Epithelial cell of esophagus (primary cell): ENCODE measurements around the gene PLG.
A peak's percentile ranks its signal among the peaks of the same experiment; 100 is the strongest.
"Not testable (repeated sequence)": the region's sequence is repeated elsewhere in the genome, so short reads cannot be mapped to it uniquely, and the experiment has no call there.

Source experiments
- DNase-seq: peaks from one replicate; pipeline ENCODE4 v3.0.0; 2010; ENCODE audit warnings: low read depth
- H3K4me3 ChIP-seq: 2 replicates; pipeline ENCODE4 v1.5.1; 2011; ENCODE audit warnings: mild to moderate bottlenecking, low read length, control low read depth
- TF ChIP-seq, protein P1 (sequence below): IDR thresholded peaks from 2 replicates; pipeline ENCODE4 v1.5.1; 2011; ENCODE audit warnings: low read depth, mild to moderate bottlenecking, low read length, control low read depth, inconsistent platforms; ENCODE audit not compliant: insufficient read depth; ENCODE audit errors: missing control alignments

Gene PLG

DNA sequence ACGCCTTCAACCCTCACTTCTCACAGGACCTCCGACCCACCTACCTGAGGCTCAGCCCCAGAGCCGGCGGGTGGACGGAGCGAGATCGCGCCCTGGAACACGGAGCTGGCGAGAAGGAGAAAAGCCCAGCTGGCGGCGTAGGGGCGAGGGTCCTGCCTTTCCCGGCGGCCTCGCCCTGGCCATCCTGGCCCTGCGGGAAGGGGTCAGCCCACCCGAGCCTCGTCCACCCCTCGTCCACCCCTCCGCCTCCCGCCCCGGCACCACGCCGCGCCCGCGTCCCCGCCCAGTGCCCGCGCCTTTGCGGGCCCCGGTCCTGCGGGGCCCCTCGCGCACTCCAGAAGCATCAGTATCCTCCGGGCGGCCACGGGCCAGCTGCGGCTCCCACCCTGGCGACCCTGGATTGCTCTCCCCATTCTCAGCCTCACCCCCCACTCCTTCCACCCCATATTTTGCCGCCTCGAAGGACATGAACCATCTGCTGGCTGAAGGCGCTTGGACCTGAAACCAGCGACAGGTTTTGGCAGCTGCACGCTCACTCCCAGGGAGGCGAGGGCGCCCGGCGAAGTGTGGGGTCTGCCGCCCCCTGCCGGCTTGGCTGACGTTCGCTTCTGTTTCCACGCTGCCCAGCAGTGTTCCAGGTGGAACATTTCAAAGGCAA, 65.1 kb downstream of the PLG start:
- H3K4me3 ChIP-seq: peak overlapping the region; percentile 58
- TF ChIP-seq, protein P1, sequence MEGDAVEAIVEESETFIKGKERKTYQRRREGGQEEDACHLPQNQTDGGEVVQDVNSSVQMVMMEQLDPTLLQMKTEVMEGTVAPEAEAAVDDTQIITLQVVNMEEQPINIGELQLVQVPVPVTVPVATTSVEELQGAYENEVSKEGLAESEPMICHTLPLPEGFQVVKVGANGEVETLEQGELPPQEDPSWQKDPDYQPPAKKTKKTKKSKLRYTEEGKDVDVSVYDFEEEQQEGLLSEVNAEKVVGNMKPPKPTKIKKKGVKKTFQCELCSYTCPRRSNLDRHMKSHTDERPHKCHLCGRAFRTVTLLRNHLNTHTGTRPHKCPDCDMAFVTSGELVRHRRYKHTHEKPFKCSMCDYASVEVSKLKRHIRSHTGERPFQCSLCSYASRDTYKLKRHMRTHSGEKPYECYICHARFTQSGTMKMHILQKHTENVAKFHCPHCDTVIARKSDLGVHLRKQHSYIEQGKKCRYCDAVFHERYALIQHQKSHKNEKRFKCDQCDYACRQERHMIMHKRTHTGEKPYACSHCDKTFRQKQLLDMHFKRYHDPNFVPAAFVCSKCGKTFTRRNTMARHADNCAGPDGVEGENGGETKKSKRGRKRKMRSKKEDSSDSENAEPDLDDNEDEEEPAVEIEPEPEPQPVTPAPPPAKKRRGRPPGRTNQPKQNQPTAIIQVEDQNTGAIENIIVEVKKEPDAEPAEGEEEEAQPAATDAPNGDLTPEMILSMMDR: peak; percentile 90
- DNase-seq: peak; percentile 81

DNA sequence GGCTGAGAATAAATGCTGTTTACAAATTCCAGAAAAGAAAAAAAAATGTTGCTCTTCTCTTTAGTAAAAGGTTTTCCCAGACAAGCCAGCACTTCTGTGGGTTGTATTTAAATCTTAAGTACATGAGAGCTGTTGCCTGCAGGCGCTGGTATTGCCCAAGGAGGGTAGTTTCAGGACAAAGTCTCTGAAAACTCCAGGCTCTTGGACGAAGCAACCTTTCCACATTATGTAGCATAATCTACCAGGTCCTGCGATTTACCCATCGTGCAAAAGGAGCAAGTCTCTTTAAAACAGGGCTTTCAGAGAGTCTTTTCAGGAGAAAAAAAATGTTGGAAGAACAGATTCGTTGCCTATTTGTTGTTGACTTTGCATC, 65.6 kb downstream of the PLG start:
- H3K4me3 ChIP-seq: no peak overlapping the region
- TF ChIP-seq, protein P1: no peak
- no peak for DNase-seq

DNA sequence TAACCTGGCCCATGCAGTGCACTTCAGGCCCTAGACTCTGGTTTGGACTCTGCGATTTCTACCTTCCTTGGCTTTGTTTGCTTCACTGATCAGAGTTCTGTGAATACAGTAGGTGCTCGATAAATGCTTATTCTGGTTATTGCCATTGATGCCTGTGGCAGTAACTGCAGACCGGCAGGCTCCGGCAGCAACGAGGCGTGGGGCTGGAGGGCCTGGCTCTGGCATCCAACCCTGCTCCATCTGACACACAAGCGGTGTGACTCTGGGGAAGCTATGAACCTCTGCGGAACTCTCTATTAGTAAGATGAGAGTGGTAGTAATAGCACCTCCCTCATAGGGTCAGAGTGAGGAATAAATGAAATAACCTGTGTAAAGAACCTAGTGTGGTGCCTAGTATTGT, 66.1 kb downstream of the PLG start:
- no peak for DNase-seq
- TF ChIP-seq, protein P1: no peak
- no peak overlapping the region for H3K4me3 ChIP-seq

DNA sequence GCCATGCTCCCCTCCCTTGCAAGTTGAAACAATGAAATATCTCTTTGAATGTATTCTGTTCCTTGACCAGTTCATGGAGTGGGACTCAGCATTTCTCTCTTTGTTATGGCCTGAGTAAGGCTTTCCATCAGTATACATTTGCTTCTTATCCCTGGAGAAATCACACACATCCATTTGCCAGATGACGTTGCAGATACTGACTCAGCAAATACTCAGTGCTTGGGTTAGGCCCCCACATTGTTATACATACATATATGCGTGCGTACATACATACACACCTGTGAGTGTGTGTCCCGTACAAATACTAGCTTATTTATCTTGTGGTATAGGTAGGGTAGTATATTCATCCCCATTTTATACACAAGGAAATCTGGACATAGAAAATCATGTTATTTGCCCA, 72.4 kb downstream of the PLG start:
- TF ChIP-seq, protein P1: no peak
- no peak overlapping the region for H3K4me3 ChIP-seq
- no peak for DNase-seq

DNA sequence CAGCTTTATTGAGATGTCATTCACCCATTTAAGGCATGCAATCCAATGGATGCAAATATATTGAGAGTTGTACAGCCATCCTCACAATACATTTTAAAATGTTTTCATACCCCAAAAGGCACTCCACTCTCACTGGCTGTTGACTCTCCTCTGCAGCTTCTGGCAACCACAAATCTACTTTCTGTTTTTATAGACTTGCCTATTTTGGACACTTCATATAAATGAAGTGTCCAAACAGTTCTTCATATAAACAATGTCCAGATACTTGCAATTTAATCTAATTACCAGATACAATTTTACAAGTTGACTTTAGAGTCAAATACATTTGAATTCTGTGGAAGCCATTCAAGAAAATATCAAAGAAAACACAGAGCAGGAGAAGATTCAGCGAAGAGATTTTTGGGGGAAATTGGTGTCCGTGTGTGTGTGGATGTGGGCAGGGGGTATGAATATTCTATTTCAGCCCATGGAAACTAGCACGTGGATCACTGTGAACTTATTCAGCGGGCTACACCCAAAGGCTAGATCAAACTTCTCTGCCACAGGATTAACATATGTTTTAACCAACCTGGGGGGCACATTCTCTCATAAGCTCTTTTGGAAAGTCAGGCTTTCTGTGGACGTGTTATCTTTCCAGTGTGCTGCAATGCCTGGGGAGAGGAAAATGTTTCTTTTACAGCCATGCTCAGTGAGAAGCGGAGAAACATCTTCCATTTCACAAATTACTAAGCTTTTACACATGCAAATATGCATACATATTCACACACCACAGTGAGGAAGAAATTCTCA, 73.9 kb downstream of the PLG start:
- no peak overlapping the region for H3K4me3 ChIP-seq
- TF ChIP-seq, protein P1: no peak
- DNase-seq: no peak

DNA sequence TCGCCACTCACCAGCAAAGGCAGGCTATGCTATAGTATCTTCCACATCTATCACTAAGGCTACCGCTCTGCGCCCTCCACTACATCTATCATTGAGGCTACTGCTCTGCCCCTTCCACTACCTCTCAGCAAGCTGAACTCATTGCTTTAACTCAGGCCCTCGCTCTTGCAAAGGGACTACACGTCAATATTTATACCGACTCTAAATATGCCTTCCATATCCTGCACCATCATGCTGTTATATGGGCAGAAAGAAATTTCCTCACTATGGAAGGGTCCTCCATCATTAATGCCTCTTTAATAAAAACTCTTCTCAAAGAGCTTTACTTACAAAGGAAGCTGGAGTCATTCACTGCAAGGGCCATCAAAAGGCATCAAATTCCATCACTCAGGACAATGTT, 77.1 kb downstream of the PLG start:
- not testable (repeated sequence) for H3K4me3 ChIP-seq, DNase-seq

DNA sequence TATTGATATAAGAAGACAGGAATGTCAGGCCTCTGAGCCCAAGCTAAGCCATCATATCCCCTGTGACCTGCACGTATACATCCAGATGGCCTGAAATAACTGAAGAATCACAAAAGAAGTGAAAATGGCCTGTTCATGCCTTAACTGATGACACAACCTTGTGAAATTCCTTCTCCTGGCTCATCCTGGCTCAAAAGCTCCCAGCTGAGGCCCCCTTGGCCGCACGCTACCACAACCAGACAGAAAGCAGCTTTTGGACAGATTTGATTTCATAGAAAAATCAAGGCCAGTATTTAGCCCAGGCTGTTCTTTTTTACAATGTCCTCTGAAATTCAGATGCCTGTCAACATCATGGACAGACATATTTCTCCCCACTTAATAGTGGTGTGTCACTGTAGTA, 78.6 kb downstream of the PLG start:
- H3K4me3 ChIP-seq, DNase-seq: not testable (repeated sequence)

DNA sequence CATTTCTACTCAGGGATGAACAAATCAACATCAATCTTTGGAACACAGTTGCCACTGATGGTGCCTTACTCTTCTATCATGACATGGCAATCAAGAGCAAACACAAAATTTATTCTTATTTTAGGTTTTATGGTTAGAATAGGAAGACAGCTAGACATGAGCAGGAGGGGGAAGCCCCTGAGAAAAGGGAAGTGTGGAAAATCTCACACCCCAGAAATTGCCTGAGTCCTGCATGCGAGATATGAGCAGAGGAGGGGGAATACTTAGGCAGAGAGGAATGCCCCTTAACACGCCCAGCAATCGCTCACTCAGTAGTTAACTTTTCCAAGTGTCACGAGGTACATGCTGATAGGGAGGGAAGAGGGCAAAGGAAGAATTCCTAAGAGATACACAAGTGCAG, 79.3 kb downstream of the PLG start:
- TF ChIP-seq, protein P1: no peak

More for the DNA sequence above, 79.3 kb downstream of the PLG start:
- DNase-seq: no peak
- no peak overlapping the region for H3K4me3 ChIP-seq
